Measurements from ENCODE around the gene LDLRAP1.

GRCh38 chr1:25570798-25571521 lies 27.6 kb downstream of the LDLRAP1 start:
- TF ChIP-seq CTCF (IDR thresholded peaks at IDR 0.05) (no peak), POLR2A (IDR thresholded peaks at IDR 0.05) (no peak)
